Osteoblast (primary cell): Measurements from ENCODE around the gene FBRSL1. TPM values are rescaled to one million over a fixed set of nuclear protein-coding genes. Genes with fewer than 3 reads are reported as not detected.
"Not testable (repeated sequence)": the region's sequence is repeated elsewhere in the genome, so short reads cannot be mapped to it uniquely, and the experiment has no call there.

Source experiments
- DNase-seq: peaks from one replicate; pipeline ENCODE4 v3.0.0; 2011; ENCODE audit warnings: low spot score, mixed read lengths; ENCODE audit not compliant: insufficient read length; ENCODE audit errors: missing footprints
- H2AFZ ChIP-seq: 2 replicates; pipeline ENCODE4 v1.6.0; 2011; ENCODE audit warnings: mild to moderate bottlenecking, low read length
- H3K27ac ChIP-seq: 2 replicates; pipeline ENCODE4 v1.5.1; 2011; ENCODE audit warnings: mild to moderate bottlenecking, low read depth, low read length, moderate library complexity
- H3K27me3 ChIP-seq: 2 replicates; pipeline ENCODE4 v1.6.0; 2012; ENCODE audit warnings: mild to moderate bottlenecking, control low read depth, inconsistent platforms, low read length, moderate library complexity; ENCODE audit not compliant: insufficient read depth
- H3K36me3 ChIP-seq: 2 replicates; pipeline ENCODE4 v1.5.1; 2011; ENCODE audit warnings: mild to moderate bottlenecking, low read length, control low read depth, moderate library complexity; ENCODE audit not compliant: insufficient read depth
- H3K4me1 ChIP-seq: 2 replicates; pipeline ENCODE4 v1.5.1; 2011; ENCODE audit warnings: mild to moderate bottlenecking, low read length, control low read depth, moderate library complexity; ENCODE audit not compliant: insufficient read depth
- H3K4me2 ChIP-seq: 2 replicates; pipeline ENCODE4 v1.6.0; 2011; ENCODE audit warnings: mild to moderate bottlenecking, low read length; ENCODE audit not compliant: insufficient read depth
- H3K4me3 ChIP-seq: fragments of 200-600 bp; sonication (generic); 3 replicates; pipeline ENCODE4 v1.5.1; 2012; ENCODE audit warnings: mild to moderate bottlenecking, low read length, inconsistent platforms; ENCODE audit not compliant: insufficient read depth
- H3K79me2 ChIP-seq: 2 replicates; pipeline ENCODE4 v1.6.0; 2012; ENCODE audit warnings: mild to moderate bottlenecking, low read length, control low read depth, inconsistent platforms; ENCODE audit not compliant: insufficient read depth
- H3K9me3 ChIP-seq: 2 replicates; pipeline ENCODE4 v1.5.1; 2011; ENCODE audit warnings: low read depth, low read length, control low read depth
- H4K20me1 ChIP-seq: 2 replicates; pipeline ENCODE4 v1.6.0; 2012; ENCODE audit warnings: mild to moderate bottlenecking, low read length, control low read depth; ENCODE audit not compliant: insufficient read depth
- total RNA-seq: library from RNA; depleted of rRNA; stranded (reverse); fragments of >200 nt; gene quantifications from 2 replicates; pipeline ENCODE4 v1.2.3, GENCODE V29; 2012
- TF ChIP-seq, protein P1 (sequence below): IDR thresholded peaks from 2 replicates; pipeline ENCODE4 v1.5.1; 2011; ENCODE audit warnings: mild to moderate bottlenecking, low read depth, low read length, moderate library complexity; ENCODE audit errors: extremely low read depth

Gene FBRSL1
- total RNA-seq, result 2.7 and 12.3 TPM in 2 replicates

DNA sequence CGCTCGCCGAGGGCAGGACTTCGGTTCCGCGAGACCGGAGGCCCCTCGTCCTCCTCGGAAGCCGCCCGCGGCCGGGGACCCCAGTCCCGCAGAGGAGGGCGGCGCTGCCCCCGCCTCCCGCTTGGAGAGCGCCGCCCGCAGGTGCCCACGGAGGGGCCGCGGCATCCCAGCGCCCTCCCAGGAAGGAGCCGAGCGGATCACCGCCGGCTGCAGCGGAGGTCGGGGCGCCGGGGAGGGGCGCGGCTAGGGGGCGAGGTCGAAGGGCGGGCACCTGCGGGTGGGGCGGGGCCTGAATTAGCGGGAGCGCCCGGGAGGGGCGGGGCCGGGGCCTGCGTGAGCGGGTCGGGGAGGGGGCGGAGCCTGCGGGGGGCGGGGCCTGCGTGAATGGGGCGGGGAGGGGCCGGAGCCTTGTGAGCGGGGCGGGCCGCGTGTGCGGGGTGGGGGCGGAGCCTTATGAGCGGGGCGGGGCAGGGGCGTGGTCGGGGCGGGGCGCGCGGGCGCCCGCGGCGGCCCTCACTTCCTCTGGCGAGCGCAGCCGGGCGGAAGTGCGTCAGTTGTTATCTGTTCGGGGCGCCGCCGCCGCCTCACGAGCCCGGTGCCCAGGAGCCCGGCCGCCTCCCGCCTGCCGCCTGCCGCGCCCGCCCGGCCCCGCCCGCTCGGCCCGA is at the start of gene FBRSL1:
Gene FBRSL1, plus strand, starts transcription at position 550 of the 665 bp plus-strand sequence.
- peak within 1 kb of the TSS; percentile 98 for H3K4me2 ChIP-seq
- H3K36me3 ChIP-seq, result no peaks in the 10 kb centered on the region
- H3K27ac ChIP-seq, result peak within 1 kb of the TSS; percentile 12
- H3K79me2 ChIP-seq, result peaks cover 41% of the 10 kb centered on the region
- H4K20me1 ChIP-seq, result peaks cover 40% of the 10 kb centered on the region
- TF ChIP-seq, protein P1, sequence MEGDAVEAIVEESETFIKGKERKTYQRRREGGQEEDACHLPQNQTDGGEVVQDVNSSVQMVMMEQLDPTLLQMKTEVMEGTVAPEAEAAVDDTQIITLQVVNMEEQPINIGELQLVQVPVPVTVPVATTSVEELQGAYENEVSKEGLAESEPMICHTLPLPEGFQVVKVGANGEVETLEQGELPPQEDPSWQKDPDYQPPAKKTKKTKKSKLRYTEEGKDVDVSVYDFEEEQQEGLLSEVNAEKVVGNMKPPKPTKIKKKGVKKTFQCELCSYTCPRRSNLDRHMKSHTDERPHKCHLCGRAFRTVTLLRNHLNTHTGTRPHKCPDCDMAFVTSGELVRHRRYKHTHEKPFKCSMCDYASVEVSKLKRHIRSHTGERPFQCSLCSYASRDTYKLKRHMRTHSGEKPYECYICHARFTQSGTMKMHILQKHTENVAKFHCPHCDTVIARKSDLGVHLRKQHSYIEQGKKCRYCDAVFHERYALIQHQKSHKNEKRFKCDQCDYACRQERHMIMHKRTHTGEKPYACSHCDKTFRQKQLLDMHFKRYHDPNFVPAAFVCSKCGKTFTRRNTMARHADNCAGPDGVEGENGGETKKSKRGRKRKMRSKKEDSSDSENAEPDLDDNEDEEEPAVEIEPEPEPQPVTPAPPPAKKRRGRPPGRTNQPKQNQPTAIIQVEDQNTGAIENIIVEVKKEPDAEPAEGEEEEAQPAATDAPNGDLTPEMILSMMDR, result no peak
- H3K9me3 ChIP-seq, result no peaks in the 10 kb centered on the region
- H2AFZ ChIP-seq, result no peak within 1 kb of the TSS
- peak within 1 kb of the TSS; percentile 77 for H3K4me3 ChIP-seq
- peak; percentile 100 for DNase-seq
- H3K4me1 ChIP-seq, result peaks cover 9% of the 10 kb centered on the region
- H3K27me3 ChIP-seq, result no peaks in the 10 kb centered on the region

DNA sequence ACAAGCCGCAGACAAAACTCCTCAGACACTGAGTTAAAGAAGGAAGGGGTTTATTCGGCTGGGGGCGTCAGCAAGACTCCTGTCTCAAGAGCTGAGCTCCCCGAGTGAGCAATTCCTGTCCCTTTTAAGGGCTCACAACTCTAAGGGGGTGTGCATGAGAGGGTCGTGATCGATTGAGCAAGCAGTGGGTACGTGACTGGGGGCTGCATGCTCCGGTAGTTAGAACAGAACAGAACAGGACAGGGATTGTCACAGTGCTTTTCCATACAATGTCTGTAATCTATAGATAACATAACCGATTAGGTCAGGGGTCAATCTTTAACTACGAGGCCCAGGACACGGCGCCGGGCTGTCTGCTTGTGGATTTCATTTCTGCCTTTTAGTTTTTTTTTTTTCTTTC is 49.5 kb upstream of the FBRSL1 start:
- not testable (repeated sequence) for H2AFZ ChIP-seq, H3K27ac ChIP-seq, DNase-seq, H3K4me3 ChIP-seq, H3K36me3 ChIP-seq, H3K4me2 ChIP-seq, H3K79me2 ChIP-seq, H4K20me1 ChIP-seq, H3K9me3 ChIP-seq, H3K4me1 ChIP-seq
- peaks cover 10% of the 10 kb centered on the region for H3K27me3 ChIP-seq

DNA sequence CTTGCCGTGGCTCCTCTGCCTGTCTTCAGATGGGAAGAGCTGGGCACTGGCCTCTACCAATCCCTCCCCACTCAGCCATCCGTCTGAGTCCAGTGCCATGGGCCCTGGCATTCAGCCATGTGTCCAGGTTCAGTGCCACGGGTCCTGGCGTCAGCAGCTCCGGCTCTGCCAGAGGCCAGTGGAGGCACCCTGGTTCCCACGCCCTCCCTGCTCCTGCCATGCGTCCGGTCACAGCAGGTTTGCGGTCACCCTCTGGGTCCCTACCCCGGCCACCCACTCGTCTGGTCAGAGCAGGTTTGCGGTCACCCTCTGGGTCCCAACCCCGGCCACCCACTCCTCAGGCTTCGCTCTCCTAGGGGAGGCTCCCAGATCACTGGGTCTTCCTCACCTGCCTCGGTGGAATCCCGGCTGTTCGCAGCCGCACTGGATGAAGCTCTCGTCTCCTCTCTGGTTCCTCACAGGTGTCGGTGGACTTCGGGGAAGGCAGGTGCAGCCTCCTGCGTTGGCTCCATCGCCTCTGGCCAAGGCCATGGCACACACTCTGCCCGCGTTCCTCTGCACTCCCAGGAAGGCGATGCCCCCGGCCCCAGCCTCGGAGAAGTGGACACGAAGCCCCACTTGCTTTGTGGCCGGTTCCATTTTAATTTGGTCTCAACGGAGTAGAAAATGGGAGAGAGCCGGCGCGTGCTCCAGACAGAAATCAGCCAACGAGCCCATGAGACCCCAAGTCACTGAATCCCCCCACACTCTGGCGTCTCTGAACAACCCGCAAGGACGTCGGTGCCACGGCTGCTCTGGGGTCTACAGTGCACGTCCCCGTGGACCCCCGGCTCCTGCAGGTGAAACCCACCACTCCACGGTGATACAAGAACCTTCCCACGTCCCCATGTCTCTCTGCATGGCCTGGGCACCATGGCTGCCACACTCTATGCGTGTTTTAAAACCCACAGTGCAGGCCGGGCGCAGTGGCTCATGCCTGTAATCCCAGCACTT is 47.8 kb upstream of the FBRSL1 start:
- TF ChIP-seq, protein P1, result no peak
- Histone ChIP-seq H4K20me1 (no peaks in the 10 kb centered on the region), H3K4me1 (no peaks in the 10 kb centered on the region), H2AFZ (no peak overlapping the region), H3K27me3 (peaks cover under 1% of the 10 kb centered on the region), H3K9me3 (no peaks in the 10 kb centered on the region), H3K36me3 (no peaks in the 10 kb centered on the region), H3K27ac (no peak overlapping the region), H3K79me2 (no peaks in the 10 kb centered on the region), H3K4me2 (no peak overlapping the region), H3K4me3 (no peak overlapping the region)
- DNase-seq, result peak; percentile 83

DNA sequence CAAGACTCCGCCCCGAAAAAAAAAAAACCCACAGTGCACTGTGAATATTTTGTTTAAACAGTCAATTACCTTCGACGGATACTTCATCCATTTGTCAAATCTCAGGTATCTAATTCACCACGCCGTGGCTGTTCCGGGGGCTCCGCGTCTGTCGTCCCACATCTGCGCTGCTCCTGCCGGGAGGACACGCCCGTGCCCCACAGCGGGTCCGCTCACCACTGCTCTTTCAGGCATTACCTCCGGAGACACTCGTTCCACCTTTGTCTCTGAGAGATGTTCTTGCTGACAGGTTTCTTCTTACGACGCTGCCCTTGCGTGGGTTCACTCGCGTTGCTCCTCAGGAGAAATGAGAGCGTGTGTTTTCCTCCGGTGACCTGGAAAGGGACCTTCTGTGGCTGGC is 46.9 kb upstream of the FBRSL1 start:
- H3K36me3 ChIP-seq, result no peaks in the 10 kb centered on the region
- no peak overlapping the region for H3K4me3 ChIP-seq
- no peaks in the 10 kb centered on the region for H3K27me3 ChIP-seq
- H4K20me1 ChIP-seq, result no peaks in the 10 kb centered on the region
- no peaks in the 10 kb centered on the region for H3K4me1 ChIP-seq
- H3K79me2 ChIP-seq, result no peaks in the 10 kb centered on the region
- no peak overlapping the region for H3K27ac ChIP-seq
- TF ChIP-seq, protein P1, result no peak
- H2AFZ ChIP-seq, result no peak overlapping the region
- H3K9me3 ChIP-seq, result no peaks in the 10 kb centered on the region
- no peak overlapping the region for H3K4me2 ChIP-seq
- no peak for DNase-seq
